SK-N-SH treated with all-trans-retinoic acid at 6 μM for 48 hours (cell line): ENCODE measurements around the gene MTFP1.

Experiments
- ARNTL ChIP-seq: fragments of 450-650 bp; formaldehyde crosslinking; IDR thresholded peaks from 2 replicates; pipeline ENCODE4 v1.5.0; 2020; ENCODE audit warnings: low read depth, mild to moderate bottlenecking, moderate library complexity, borderline replicate concordance
- BACH2 ChIP-seq: fragments of 250-450 bp; sonication (Bioruptor Pico); IDR thresholded peaks from 2 replicates; pipeline ENCODE4 v1.9.0; 2021; ENCODE audit warnings: mild to moderate bottlenecking, borderline replicate concordance
- CSDC2 ChIP-seq: fragments of 250-450 bp; sonication (Bioruptor Pico); IDR thresholded peaks from 2 replicates; pipeline ENCODE4 v1.5.0; 2020; ENCODE audit warnings: mild to moderate bottlenecking, moderate library complexity
- OSR1 ChIP-seq: fragments of 250-450 bp; sonication (Bioruptor Pico); IDR thresholded peaks from 2 replicates; pipeline ENCODE4 v1.8.0; 2022; ENCODE audit warnings: moderate library complexity, mild to moderate bottlenecking, inconsistent platforms
- PPARA ChIP-seq: fragments of 250-450 bp; sonication (Bioruptor Pico); IDR thresholded peaks from 2 replicates; pipeline ENCODE4 v1.5.0; 2020; ENCODE audit warnings: mild to moderate bottlenecking, borderline replicate concordance
- RARB ChIP-seq: fragments of 250-450 bp; sonication (Bioruptor Pico); IDR thresholded peaks from 2 replicates; pipeline ENCODE4 v1.8.0; 2021; ENCODE audit warnings: mild to moderate bottlenecking, moderate library complexity
- SNAI2 ChIP-seq: fragments of 250-450 bp; sonication (Bioruptor Pico); IDR thresholded peaks from 2 replicates; pipeline ENCODE4 v1.5.0; 2020; ENCODE audit warnings: mild to moderate bottlenecking, moderate library complexity
- TCF4 ChIP-seq: fragments of 250-450 bp; sonication (Bioruptor Pico); IDR thresholded peaks from 2 replicates; pipeline ENCODE4 v1.8.0; 2021; ENCODE audit warnings: mild to moderate bottlenecking, moderate library complexity, borderline replicate concordance
- ZFP3 ChIP-seq: fragments of 250-450 bp; sonication (Bioruptor Pico); IDR thresholded peaks from 2 replicates; pipeline ENCODE4 v1.5.0; 2020; ENCODE audit warnings: mild to moderate bottlenecking, moderate library complexity
- ZFP30 ChIP-seq: fragments of 450-650 bp; formaldehyde crosslinking; IDR thresholded peaks from 2 replicates; pipeline ENCODE4 v1.5.0; 2022; ENCODE audit warnings: mild to moderate bottlenecking, moderate library complexity
- ZNF565 ChIP-seq: fragments of 450-650 bp; formaldehyde crosslinking; conservative IDR thresholded peaks from 2 replicates; pipeline ENCODE4 v1.5.0; 2020; ENCODE audit warnings: low read depth, mild to moderate bottlenecking, moderate library complexity
- ZNF70 ChIP-seq: fragments of 450-650 bp; formaldehyde crosslinking; IDR thresholded peaks from 2 replicates; pipeline ENCODE4 v1.5.0; 2020; ENCODE audit warnings: mild to moderate bottlenecking, moderate library complexity
- ZNF8 ChIP-seq: fragments of 450-650 bp; formaldehyde crosslinking; IDR thresholded peaks from 2 replicates; pipeline ENCODE4 v1.5.0; 2020; ENCODE audit warnings: mild to moderate bottlenecking, moderate library complexity
- TF ChIP-seq, protein P1 (sequence below): fragments of 250-450 bp; sonication (Bioruptor Pico); IDR thresholded peaks from 2 replicates; pipeline ENCODE4 v1.8.0; 2021; ENCODE audit warnings: low read depth, mild to moderate bottlenecking, moderate library complexity, borderline replicate concordance

DNA sequence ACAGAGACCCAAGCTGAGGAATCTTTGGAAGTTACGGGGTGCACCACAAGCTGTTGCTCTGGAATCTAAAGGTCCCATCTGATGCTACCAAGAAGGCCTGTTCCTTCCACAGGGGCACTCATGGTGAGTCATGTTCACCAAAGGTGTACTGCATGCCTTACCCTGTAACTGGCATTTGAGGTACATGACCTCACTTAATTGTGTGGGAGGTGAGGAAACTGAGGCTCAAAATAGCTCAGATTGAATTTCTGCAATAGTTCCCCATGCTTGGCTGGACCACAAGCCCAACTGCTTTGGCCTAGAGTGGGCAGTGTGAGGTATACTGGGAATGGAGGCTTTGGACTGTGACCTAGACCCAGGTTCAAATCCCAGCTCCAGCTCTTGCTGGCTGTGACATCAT is 8.2 kb downstream of the MTFP1 start:
- TF ChIP-seq ZNF565 (CRISPR knock-in tag) (no peak), ZNF8 (CRISPR knock-in tag) (no peak), ARNTL (CRISPR knock-in tag) (no peak), ZFP3 (CRISPR knock-in tag) (no peak), OSR1 (no peak), CSDC2 (CRISPR knock-in tag) (no peak), ZFP30 (CRISPR knock-in tag) (no peak), PPARA (no peak), SNAI2 (CRISPR knock-in tag) (no peak), RARB (CRISPR knock-in tag) (no peak), ZNF70 (CRISPR knock-in tag) (no peak), BACH2 (CRISPR knock-in tag) (no peak), TCF4 (CRISPR knock-in tag) (no peak)
- TF ChIP-seq, protein P1, sequence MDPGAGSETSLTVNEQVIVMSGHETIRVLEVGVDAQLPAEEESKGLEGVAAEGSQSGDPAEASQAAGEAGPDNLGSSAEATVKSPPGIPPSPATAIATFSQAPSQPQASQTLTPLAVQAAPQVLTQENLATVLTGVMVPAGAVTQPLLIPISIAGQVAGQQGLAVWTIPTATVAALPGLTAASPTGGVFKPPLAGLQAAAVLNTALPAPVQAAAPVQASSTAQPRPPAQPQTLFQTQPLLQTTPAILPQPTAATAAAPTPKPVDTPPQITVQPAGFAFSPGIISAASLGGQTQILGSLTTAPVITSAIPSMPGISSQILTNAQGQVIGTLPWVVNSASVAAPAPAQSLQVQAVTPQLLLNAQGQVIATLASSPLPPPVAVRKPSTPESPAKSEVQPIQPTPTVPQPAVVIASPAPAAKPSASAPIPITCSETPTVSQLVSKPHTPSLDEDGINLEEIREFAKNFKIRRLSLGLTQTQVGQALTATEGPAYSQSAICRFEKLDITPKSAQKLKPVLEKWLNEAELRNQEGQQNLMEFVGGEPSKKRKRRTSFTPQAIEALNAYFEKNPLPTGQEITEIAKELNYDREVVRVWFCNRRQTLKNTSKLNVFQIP, result no peak
